Gastroesophageal sphincter (tissue), 4 donors: ENCODE data around the gene C15orf39. TPM values are rescaled to one million over a fixed set of nuclear protein-coding genes. Genes with fewer than 3 reads are reported as not detected.
"Not testable (repeated sequence)": the region's sequence is repeated elsewhere in the genome, so short reads cannot be mapped to it uniquely, and the experiment has no call there.

Experiments used
- ATAC-seq: fragments of 150-250 bp; one replicate; pipeline ENCODE4 v1.9.1; 2016; ENCODE audit warnings: mild to moderate bottlenecking, moderate library complexity
- H3K27ac ChIP-seq, 4 donors: fragments of 200-600 bp; sonication (generic) in 3 of 4; 1 replicate in 3 of 4; 2 replicates in 1 of 4; pipeline ENCODE4 v1.5.1; 2016 to 2019
- H3K27me3 ChIP-seq: fragments of 200-600 bp; sonication (generic); one replicate; pipeline ENCODE4 v1.5.1; 2019
- H3K36me3 ChIP-seq, 2 donors: fragments of 200-600 bp; sonication (generic); one replicate each; pipeline ENCODE4 v1.5.1; 2019; ENCODE audit warnings: control low read depth in 1 of 2
- H3K4me1 ChIP-seq, 3 donors: fragments of 200-600 bp; sonication (generic); 1 replicate in 2 of 3; 2 replicates in 1 of 3; pipeline ENCODE4 v1.5.1; 2016 to 2019; ENCODE audit warnings: control low read depth in 2 of 3
- H3K4me3 ChIP-seq, 2 donors: fragments of 200-600 bp; sonication (generic); one replicate each; pipeline ENCODE4 v1.5.1; 2019; ENCODE audit warnings: mild to moderate bottlenecking in 1 of 2, moderate library complexity in 1 of 2
- H3K9me3 ChIP-seq, 3 donors: fragments of 200-600 bp; sonication (generic); one replicate each; pipeline ENCODE4 v1.5.1; 2017 to 2019; ENCODE audit warnings: control low read depth in 2 of 3
- CTCF ChIP-seq, 4 experiments: fragments of 200-600 bp in 2 of 4; fragments of 450-650 bp in 2 of 4; sonication (generic) in 1 of 4; IDR thresholded peaks; one replicate each; pipeline ENCODE4 v1.5.1; 2017 to 2019; ENCODE audit warnings: antibody characterized with exemption in 4 of 4, mild to moderate bottlenecking in 2 of 4, moderate library complexity in 2 of 4
- EP300 ChIP-seq: sonication (generic); formaldehyde crosslinking; IDR thresholded peaks from one replicate; pipeline ENCODE4 v1.6.1; 2017; ENCODE audit warnings: antibody characterized with exemption, mild to moderate bottlenecking
- POLR2A ChIP-seq, 2 donors: fragments of 450-650 bp; IDR thresholded peaks; one replicate each; pipeline ENCODE4 v1.6.1; 2017; ENCODE audit warnings: antibody characterized with exemption in 2 of 2, mild to moderate bottlenecking in 2 of 2, moderate library complexity in 1 of 2
- POLR2AphosphoS5 ChIP-seq: sonication (generic); formaldehyde crosslinking; IDR thresholded peaks from one replicate; pipeline ENCODE4 v1.6.1; 2017; ENCODE audit warnings: antibody characterized with exemption
- WGBS, 2 donors: methylation state at CpG; one replicate each; pipeline ENCODE4 v1.1.5; 2018; ENCODE audit warnings: low coverage in 1 of 2; 5-methylcytosine and 5-hydroxymethylcytosine counted together
- total RNA-seq, 4 donors: library from RNA; depleted of rRNA; stranded (reverse); fragments of >200 nt; gene quantifications; one replicate each; pipeline ENCODE4 v1.1.0, GENCODE V29; 2016

C15orf39 gene
- total RNA-seq, 4 donors from 2014 or later, result 7.3 to 13.2 (median 11.5) TPM

GRCh38 chr15:75214293-75215096 lies 12.8 kb downstream of the C15orf39 start:
- ATAC-seq, result no peak
- H3K27ac ChIP-seq, result no peak overlapping the region
- TF ChIP-seq POLR2A (IDR thresholded peaks at IDR 0.05) (no peak), POLR2AphosphoS5 (no peak), CTCF (IDR thresholded peaks at IDR 0.05) (no peak)

GRCh38 chr15:75215107-75216004 lies 13.7 kb downstream of the C15orf39 start:
- ATAC-seq, result no peak
- H3K36me3 ChIP-seq, result peaks cover 0 to 40% of the 10 kb centered on the region in 2 donors
- TF ChIP-seq CTCF (IDR thresholded peaks at IDR 0.05), result no peak
- no peak overlapping the region for H3K27ac ChIP-seq
- no peaks in the 10 kb centered on the region for H3K9me3 ChIP-seq
- no CpG with 5 or more reads among the region's 5 CpGs for WGBS, 2 donors
- peaks cover 0 to 17% (median 0%) of the 10 kb centered on the region in 3 donors for H3K4me1 ChIP-seq
- no peak overlapping the region for H3K4me3 ChIP-seq
- no peaks in the 10 kb centered on the region for H3K27me3 ChIP-seq

More at GRCh38 chr15:75214293-75215096, 12.8 kb downstream of the C15orf39 start:
- H3K4me3 ChIP-seq, result no peak overlapping the region
- peaks cover 0 to 43% of the 10 kb centered on the region in 2 donors for H3K36me3 ChIP-seq
- H3K27me3 ChIP-seq, result no peaks in the 10 kb centered on the region
- no peaks in the 10 kb centered on the region for H3K9me3 ChIP-seq
- 83% methylated on average over 1 of the region's 13 CpGs; no CpG with 5 or more reads in 1 of the 2 donors for WGBS, 2 donors
- H3K4me1 ChIP-seq, result peaks cover 0 to 26% (median 0%) of the 10 kb centered on the region in 3 donors

GRCh38 chr15:75217012-75217411 lies 15.3 kb downstream of the C15orf39 start:
- Histone ChIP-seq H3K27ac (no peak overlapping the region), H3K27me3 (no peaks in the 10 kb centered on the region), H3K4me3 (no peak overlapping the region), H3K36me3 (peaks cover 0 to 23% of the 10 kb centered on the region in 2 donors), H3K9me3 (no peaks in the 10 kb centered on the region), H3K4me1 (peaks cover 0 to 5% (median 0%) of the 10 kb centered on the region in 3 donors)
- TF ChIP-seq EP300 (no peak), CTCF (IDR thresholded peaks at IDR 0.05) (no peak), POLR2AphosphoS5 (no peak), POLR2A (IDR thresholded peaks at IDR 0.05) (no peak)
- ATAC-seq, result no peak
- WGBS, 2 donors, result 100% methylated on average over 1 of the region's 6 CpGs; no CpG with 5 or more reads in 1 of the 2 donors

GRCh38 chr15:75217574-75217973 lies 15.9 kb downstream of the C15orf39 start:
- H3K27ac ChIP-seq, H3K4me3 ChIP-seq, H3K27me3 ChIP-seq, H3K4me1 ChIP-seq, ATAC-seq, H3K9me3 ChIP-seq: not testable (repeated sequence)
- WGBS, 2 donors, result 80 to 88% methylated on average over 1 to 3 of the region's 3 CpGs
- H3K36me3 ChIP-seq, result peaks cover 0 to 18% of the 10 kb centered on the region in 2 donors

- H3K27ac ChIP-seq, H3K9me3 ChIP-seq: not testable (repeated sequence)
Measured at GRCh38 chr15:75219507-75219929, 17.8 kb downstream of the C15orf39 start.

More at GRCh38 chr15:75219507-75219929, 17.8 kb downstream of the C15orf39 start:
- not testable (repeated sequence) for H3K36me3 ChIP-seq, H3K27me3 ChIP-seq, H3K4me1 ChIP-seq, H3K4me3 ChIP-seq, ATAC-seq
- WGBS, 2 donors, result 56 to 84% methylated on average over 1 to 3 of the region's 4 CpGs
